ENCODE results near the gene ARHGEF39. TPM values are rescaled to one million over a fixed set of nuclear protein-coding genes. Genes with fewer than 3 reads are reported as not detected.
A peak's percentile ranks its signal among the peaks of the same experiment; 100 is the strongest.

ARHGEF39 gene
- total RNA-seq, 6 experiments from 2014 or later, result 0.11 to 3.6 (median 0.43) TPM

- Histone ChIP-seq H3K27ac (peak overlapping the region; percentile 62 to 80 (median 71)), H3K4me1 (peaks cover 0 to 2% (median 0%) of the 10 kb centered on the region in 4 donors), H3K27me3 (no peaks in the 10 kb centered on the region), H3K36me3 (peaks cover 0 to 2% (median 0%) of the 10 kb centered on the region in 4 donors), H3K4me3 (peak overlapping the region; percentile 57 to 68 (median 63)), H3K9me3 (no peaks in the 10 kb centered on the region)
- intact Hi-C loops (cut with DNase I), result no loop called here
- 1% methylated on average over 35 of the region's 61 CpGs for WGBS (ENCODE audit: insufficient coverage, low coverage, low lambda C conversion rate, missing lambda C conversion rate)
- ATAC-seq (peak; percentile 70 to 79 (median 74)), DNase-seq (peak; percentile 63 to 70 (median 68))
- TF ChIP-seq POLR2A (IDR thresholded peaks at IDR 0.05) (peak; percentile 23), CTCF (IDR thresholded peaks at IDR 0.05) (no peak)
Measured at GRCh38 chr9:35690614-35691333, 25.8 kb upstream of the ARHGEF39 start.

- no peaks in the 10 kb centered on the region for H3K27me3 ChIP-seq
- no peaks in the 10 kb centered on the region for H3K36me3 ChIP-seq
- H3K27ac ChIP-seq, result peak overlapping the region; percentile 62 to 80 (median 71)
- no peaks in the 10 kb centered on the region for H3K9me3 ChIP-seq
- DNase-seq (no peak), ATAC-seq (no peak)
- H3K4me3 ChIP-seq, result peak overlapping the region; percentile 57 to 68 (median 63)
- peaks cover 0 to 2% (median 0%) of the 10 kb centered on the region in 4 donors for H3K4me1 ChIP-seq
- 7% methylated on average over 7 of the region's 21 CpGs for WGBS (ENCODE audit: insufficient coverage, low coverage, low lambda C conversion rate, missing lambda C conversion rate)
- intact Hi-C loops (cut with DNase I), result no loop called here
- no peak for TF ChIP-seq CTCF (IDR thresholded peaks at IDR 0.05)
- TF ChIP-seq POLR2A (IDR thresholded peaks at IDR 0.05), result no peak
Measured at GRCh38 chr9:35690294-35690613, 25.3 kb upstream of the ARHGEF39 start.

- Histone ChIP-seq H3K36me3 (no peaks in the 10 kb centered on the region), H3K4me3 (peak within 1 kb of the TSS; percentile 57 to 68 (median 63)), H3K9me3 (no peaks in the 10 kb centered on the region), H3K27ac (peak within 1 kb of the TSS; percentile 62 to 80 (median 71)), H3K4me1 (peaks cover 0 to 2% (median 0%) of the 10 kb centered on the region in 4 donors), H3K27me3 (no peaks in the 10 kb centered on the region)
- intact Hi-C loops (cut with DNase I), result no loop called here
- TF ChIP-seq POLR2A (IDR thresholded peaks at IDR 0.05), result no peak
- TF ChIP-seq CTCF (IDR thresholded peaks at IDR 0.05), result no peak
- 80% methylated on average over 3 of the region's 61 CpGs for WGBS (ENCODE audit: insufficient coverage, low coverage, low lambda C conversion rate, missing lambda C conversion rate)
- ATAC-seq (peak; percentile 5 to 21 (median 12)), DNase-seq (peak in 1 of 3 donors; percentile 47)
Measured at GRCh38 chr9:35689542-35690293, 24.7 kb upstream of the ARHGEF39 start, which contains the start of gene TPM2. TSS of gene TPM2 (minus strand) at chr9:35689925. CDS start at chr9:35689817, 108 bp downstream.

DNA sequence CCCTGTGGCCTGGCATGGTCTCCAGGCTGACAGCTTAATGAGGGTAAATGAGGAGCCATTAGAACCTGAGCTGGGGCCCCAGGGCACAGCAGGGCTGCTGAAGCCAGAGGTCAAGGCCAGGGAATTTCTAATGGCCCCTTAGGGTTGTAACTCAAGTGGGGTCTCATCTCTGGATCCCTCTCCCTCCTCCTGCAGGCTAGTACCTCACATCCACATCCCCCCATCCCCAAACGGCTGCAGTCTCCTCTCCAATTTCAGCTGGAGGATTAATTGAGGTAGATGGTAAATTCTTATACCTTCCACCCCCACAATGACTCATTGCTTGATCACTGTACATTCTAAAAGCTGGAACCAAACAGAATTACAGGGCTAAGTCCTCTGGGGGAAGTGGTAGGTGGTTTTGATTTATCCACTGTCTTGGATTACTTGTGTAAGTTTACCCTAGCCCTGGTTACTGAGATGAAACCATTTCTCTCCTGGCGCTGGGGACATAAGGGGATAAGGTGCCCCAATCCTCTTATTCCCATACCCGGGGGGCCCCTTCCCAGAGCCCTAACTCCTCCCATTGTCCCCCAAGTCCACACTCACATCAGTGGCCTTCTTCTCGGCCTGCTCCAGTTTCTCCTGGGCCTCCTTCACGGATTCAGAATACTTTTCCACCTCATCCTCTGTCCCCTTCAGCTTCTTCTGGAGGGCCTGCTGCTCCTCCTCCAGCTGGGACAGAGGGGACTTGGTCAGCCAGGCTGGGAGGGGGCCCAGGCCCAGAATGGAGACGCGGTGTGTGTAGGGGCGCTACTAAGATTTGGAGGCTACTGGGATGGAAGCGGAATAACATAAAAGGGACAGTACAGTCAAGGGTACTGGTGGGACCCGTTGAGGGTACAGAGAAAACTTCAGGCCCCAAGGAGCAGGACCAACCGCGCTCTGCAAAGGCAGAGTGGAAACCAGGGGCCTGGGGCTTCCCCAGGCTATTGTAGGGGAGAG lies 23.9 kb upstream of the ARHGEF39 start:
- Histone ChIP-seq H3K4me3 (peak overlapping the region in 2 of 3 donors; percentile 26 to 29), H3K27ac (peak overlapping the region in 1 of 3 donors; percentile 33), H3K9me3 (no peaks in the 10 kb centered on the region), H3K36me3 (no peaks in the 10 kb centered on the region), H3K27me3 (no peaks in the 10 kb centered on the region), H3K4me1 (peaks cover 0 to 2% (median 0%) of the 10 kb centered on the region in 4 donors)
- no peak for TF ChIP-seq POLR2A (IDR thresholded peaks at IDR 0.05)
- no peak for TF ChIP-seq CTCF (IDR thresholded peaks at IDR 0.05)
- whole genome bisulfite sequencing (ENCODE audit: insufficient coverage, low coverage, low lambda C conversion rate, missing lambda C conversion rate), result 91% methylated on average over 12 of the region's 12 CpGs
- DNase-seq (no peak), ATAC-seq (peak in 1 of 4 donors; percentile 36)
- intact Hi-C loops (cut with DNase I), result no loop called here
